Measurements from ENCODE around the gene SDCCAG8. TPM values are rescaled to one million over a fixed set of nuclear protein-coding genes. Genes with fewer than 3 reads are reported as not detected.

Gene SDCCAG8
- total RNA-seq, 1 donor from 2014 or later: 41.7 TPM

- no peak for DNase-seq (ENCODE audit: low spot score)
Measured at GRCh38 chr1:243416495-243416894, 160.7 kb downstream of the SDCCAG8 start.

- DNase-seq (ENCODE audit: low spot score): no peak
Measured at GRCh38 chr1:243420016-243420945, 164.4 kb downstream of the SDCCAG8 start.

- no peak for DNase-seq (ENCODE audit: low spot score)
Measured at GRCh38 chr1:243420946-243421685, 165.3 kb downstream of the SDCCAG8 start.

- DNase-seq (ENCODE audit: low spot score): no peak
Measured at GRCh38 chr1:243421784-243422183, 165.9 kb downstream of the SDCCAG8 start.

GRCh38 chr1:243422362-243422761 is 166.5 kb downstream of the SDCCAG8 start:
- no peak for DNase-seq (ENCODE audit: low spot score)

- no peak for DNase-seq (ENCODE audit: low spot score)
Measured at GRCh38 chr1:243428084-243428483, 172.2 kb downstream of the SDCCAG8 start.

- no peak for DNase-seq (ENCODE audit: low spot score)
Measured at GRCh38 chr1:243428617-243429342, 172.9 kb downstream of the SDCCAG8 start.

GRCh38 chr1:243431591-243431990 is 175.8 kb downstream of the SDCCAG8 start:
- DNase-seq (ENCODE audit: low spot score): no peak

- no peak for DNase-seq (ENCODE audit: low spot score)
Measured at GRCh38 chr1:243432136-243432535, 176.3 kb downstream of the SDCCAG8 start.

GRCh38 chr1:243433737-243434370 is 178.0 kb downstream of the SDCCAG8 start:
- no peak for DNase-seq (ENCODE audit: low spot score)

GRCh38 chr1:243434594-243434993 is 178.8 kb downstream of the SDCCAG8 start:
- DNase-seq (ENCODE audit: low spot score): no peak

- DNase-seq (ENCODE audit: low spot score): no peak
Measured at GRCh38 chr1:243435836-243436235, 180.0 kb downstream of the SDCCAG8 start.

GRCh38 chr1:243438146-243438545 is 182.3 kb downstream of the SDCCAG8 start:
- DNase-seq (ENCODE audit: low spot score): no peak

- DNase-seq (ENCODE audit: low spot score): no peak
Measured at GRCh38 chr1:243438815-243439214, 183.0 kb downstream of the SDCCAG8 start.

- no peak for DNase-seq (ENCODE audit: low spot score)
Measured at GRCh38 chr1:243440406-243440805, 184.6 kb downstream of the SDCCAG8 start.

- no peak for DNase-seq (ENCODE audit: low spot score)
Measured at GRCh38 chr1:243441601-243442000, 185.8 kb downstream of the SDCCAG8 start.

GRCh38 chr1:243443557-243443956 is 187.7 kb downstream of the SDCCAG8 start:
- DNase-seq (ENCODE audit: low spot score): no peak

GRCh38 chr1:243447347-243447746 is 191.5 kb downstream of the SDCCAG8 start:
- no peak for DNase-seq (ENCODE audit: low spot score)

- DNase-seq (ENCODE audit: low spot score): no peak
Measured at GRCh38 chr1:243447844-243448243, 192.0 kb downstream of the SDCCAG8 start.

GRCh38 chr1:243449373-243449772 is 193.5 kb downstream of the SDCCAG8 start:
- no peak for DNase-seq (ENCODE audit: low spot score)

- DNase-seq (ENCODE audit: low spot score): no peak
Measured at GRCh38 chr1:243452092-243452491, 196.3 kb downstream of the SDCCAG8 start.

All from mesenteric fat pad (tissue), 1 donor.